HepG2 (cell line): Measurements from ENCODE around the gene CD300LF. TPM values are rescaled to one million over a fixed set of nuclear protein-coding genes. Genes with fewer than 3 reads are reported as not detected.

ENCODE experiments used
- ADNP ChIP-seq: sonication (generic); formaldehyde crosslinking; IDR thresholded peaks from 2 replicates; pipeline ENCODE4 v1.4.0; 2020; ENCODE audit warnings: missing genetic modification reagents
- ARID2 ChIP-seq: sonication (generic); formaldehyde crosslinking; IDR thresholded peaks from 2 replicates; pipeline ENCODE4 v1.8.1; 2022; ENCODE audit warnings: mild to moderate bottlenecking, missing genetic modification reagents, borderline replicate concordance
- ETV5 ChIP-seq: IDR thresholded peaks from 2 replicates; pipeline ENCODE4 v1.6.1; 2018; ENCODE audit warnings: missing biosample characterization, missing genetic modification reagents, inconsistent platforms, borderline replicate concordance
- FOSL2 ChIP-seq: sonication (generic); formaldehyde crosslinking; IDR thresholded peaks from 2 replicates; pipeline ENCODE4 v1.4.0; 2020; ENCODE audit warnings: missing genetic modification reagents
- HOXA3 ChIP-seq: sonication (generic); formaldehyde crosslinking; IDR thresholded peaks from 2 replicates; pipeline ENCODE4 v1.5.0; 2020; ENCODE audit warnings: missing genetic modification reagents
- MAFG ChIP-seq: sonication (generic); formaldehyde crosslinking; IDR thresholded peaks from 2 replicates; pipeline ENCODE4 v1.5.1; 2020; ENCODE audit warnings: mild to moderate bottlenecking, missing genetic modification reagents
- NFIC ChIP-seq: IDR thresholded peaks from 2 replicates; pipeline ENCODE4 v1.6.1; 2012; ENCODE audit warnings: mild to moderate bottlenecking, low read length, inconsistent platforms
- ZNF205 ChIP-seq: IDR thresholded peaks from 2 replicates; pipeline ENCODE4 v1.6.1; 2018; ENCODE audit warnings: missing biosample characterization, missing genetic modification reagents
- ZNF225 ChIP-seq: sonication (generic); formaldehyde crosslinking; IDR thresholded peaks from 2 replicates; pipeline ENCODE4 v1.4.0; 2020; ENCODE audit warnings: mild to moderate bottlenecking, missing genetic modification reagents
- ZNF234 ChIP-seq: sonication (generic); formaldehyde crosslinking; conservative IDR thresholded peaks from 2 replicates; pipeline ENCODE4 v1.5.1; 2020; ENCODE audit warnings: mild to moderate bottlenecking, missing genetic modification reagents
- ZNF530 ChIP-seq: sonication (generic); formaldehyde crosslinking; IDR thresholded peaks from 2 replicates; pipeline ENCODE4 v1.5.0; 2020; ENCODE audit warnings: low read depth, mild to moderate bottlenecking, missing genetic modification reagents
- ZNF567 ChIP-seq: sonication (generic); formaldehyde crosslinking; IDR thresholded peaks from 2 replicates; pipeline ENCODE4 v1.8.1; 2023; ENCODE audit warnings: mild to moderate bottlenecking, missing genetic modification reagents, borderline replicate concordance
- polyA plus RNA-seq, 8 experiments: library from polyadenylated mRNA; depleted of rRNA in 3 of 8; stranded (reverse) in 7 of 8; unstranded in 1 of 8; fragments of >200 nt; fragmentation: Illumina TruSeq in 4 of 8; extraction: Trizol in 4 of 8; gene quantifications; 2 replicates each; pipeline versions ENCODE4 v1.2.1 to v1.2.3, GENCODE V29; 2011 to 2016; ENCODE audit warnings: low read depth in 4 of 8, missing spikeins in 1 of 8, mixed read lengths in 1 of 8; ENCODE audit not compliant: insufficient read depth in 1 of 8
- total RNA-seq, 5 experiments: library from RNA; depleted of rRNA; stranded (reverse); fragments of >200 nt; fragmentation: Illumina TruSeq; extraction: Trizol; gene quantifications; 2 replicates each; pipeline ENCODE4 v1.2.3, GENCODE V29; 2016; ENCODE audit warnings: low read depth in 1 of 5
- TF ChIP-seq, protein P1 (sequence below): sonication (generic); formaldehyde crosslinking; IDR thresholded peaks from 2 replicates; pipeline ENCODE4 v1.4.0; 2020; ENCODE audit warnings: missing genetic modification reagents, borderline replicate concordance
- TF ChIP-seq, protein P2 (sequence below): conservative IDR thresholded peaks from 2 replicates; pipeline ENCODE4 v1.6.1; 2018; ENCODE audit warnings: missing genetic modification reagents
- TF ChIP-seq, protein P3 (sequence below): sonication (generic); formaldehyde crosslinking; IDR thresholded peaks from 2 replicates; pipeline ENCODE4 v1.4.0; 2020; ENCODE audit warnings: missing genetic modification reagents
- TF ChIP-seq, protein P4 (sequence below): sonication (generic); formaldehyde crosslinking; IDR thresholded peaks from 2 replicates; pipeline ENCODE4 v1.4.0; 2020; ENCODE audit warnings: low read depth, missing genetic modification reagents

CD300LF gene
- total and polyA plus RNA-seq, 2 of the 13 experiments (the other 11 are each of a cell fraction or from before 2014, with no cell fraction given), result not detected

DNA sequence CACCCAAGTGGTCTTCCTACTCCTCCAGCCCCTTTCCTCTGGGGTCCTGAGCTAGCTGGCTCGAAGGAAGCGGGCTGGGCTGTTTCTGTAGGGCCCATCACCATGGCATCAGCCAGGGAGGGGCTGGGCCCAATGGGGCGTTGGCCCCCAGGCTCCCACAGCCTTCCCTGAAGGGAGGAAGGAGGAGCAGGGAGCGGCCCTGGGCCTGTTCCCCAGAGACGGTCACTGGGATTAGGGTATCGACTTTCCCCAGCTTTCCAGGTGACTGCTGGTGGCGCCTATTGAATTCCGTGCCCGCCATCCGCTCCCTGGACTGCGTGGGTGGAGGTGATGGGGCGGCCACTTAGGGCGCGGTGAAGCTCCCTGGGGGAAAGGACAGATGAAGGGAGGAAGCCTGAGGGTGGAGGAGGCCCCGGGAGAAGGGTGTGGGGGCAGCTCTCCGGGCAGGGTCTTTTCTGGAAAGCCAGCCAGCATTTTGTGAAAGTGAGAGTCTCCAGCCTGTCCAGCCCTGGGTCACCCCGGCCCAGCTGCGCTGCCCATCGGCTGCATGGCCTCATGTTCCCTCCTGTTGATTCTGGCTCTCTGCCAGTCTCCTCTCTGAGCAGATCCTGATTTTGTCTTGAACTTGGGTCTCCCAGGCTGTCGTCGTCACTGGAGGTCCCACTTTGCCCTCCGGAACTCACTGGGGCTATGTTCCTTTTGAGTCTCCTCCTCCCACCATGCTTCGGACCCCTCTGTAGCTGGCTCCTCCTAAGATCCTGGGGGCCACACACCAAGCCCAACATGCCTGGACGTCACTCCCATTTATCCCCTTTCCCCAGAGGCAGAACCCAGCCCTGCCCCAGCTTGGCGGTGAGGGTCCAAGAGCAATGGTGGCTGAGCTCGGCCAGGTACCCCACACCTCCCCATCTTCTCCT is 45.5 kb upstream of the CD300LF start (continued):
- TF ChIP-seq, protein P1, sequence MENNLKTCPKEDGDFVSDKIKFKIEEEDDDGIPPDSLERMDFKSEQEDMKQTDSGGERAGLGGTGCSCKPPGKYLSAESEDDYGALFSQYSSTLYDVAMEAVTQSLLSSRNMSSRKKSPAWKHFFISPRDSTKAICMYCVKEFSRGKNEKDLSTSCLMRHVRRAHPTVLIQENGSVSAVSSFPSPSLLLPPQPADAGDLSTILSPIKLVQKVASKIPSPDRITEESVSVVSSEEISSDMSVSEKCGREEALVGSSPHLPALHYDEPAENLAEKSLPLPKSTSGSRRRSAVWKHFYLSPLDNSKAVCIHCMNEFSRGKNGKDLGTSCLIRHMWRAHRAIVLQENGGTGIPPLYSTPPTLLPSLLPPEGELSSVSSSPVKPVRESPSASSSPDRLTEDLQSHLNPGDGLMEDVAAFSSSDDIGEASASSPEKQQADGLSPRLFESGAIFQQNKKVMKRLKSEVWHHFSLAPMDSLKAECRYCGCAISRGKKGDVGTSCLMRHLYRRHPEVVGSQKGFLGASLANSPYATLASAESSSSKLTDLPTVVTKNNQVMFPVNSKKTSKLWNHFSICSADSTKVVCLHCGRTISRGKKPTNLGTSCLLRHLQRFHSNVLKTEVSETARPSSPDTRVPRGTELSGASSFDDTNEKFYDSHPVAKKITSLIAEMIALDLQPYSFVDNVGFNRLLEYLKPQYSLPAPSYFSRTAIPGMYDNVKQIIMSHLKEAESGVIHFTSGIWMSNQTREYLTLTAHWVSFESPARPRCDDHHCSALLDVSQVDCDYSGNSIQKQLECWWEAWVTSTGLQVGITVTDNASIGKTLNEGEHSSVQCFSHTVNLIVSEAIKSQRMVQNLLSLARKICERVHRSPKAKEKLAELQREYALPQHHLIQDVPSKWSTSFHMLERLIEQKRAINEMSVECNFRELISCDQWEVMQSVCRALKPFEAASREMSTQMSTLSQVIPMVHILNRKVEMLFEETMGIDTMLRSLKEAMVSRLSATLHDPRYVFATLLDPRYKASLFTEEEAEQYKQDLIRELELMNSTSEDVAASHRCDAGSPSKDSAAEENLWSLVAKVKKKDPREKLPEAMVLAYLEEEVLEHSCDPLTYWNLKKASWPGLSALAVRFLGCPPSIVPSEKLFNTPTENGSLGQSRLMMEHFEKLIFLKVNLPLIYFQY (CRISPR knock-in tag), result no peak
- TF ChIP-seq ZNF234 (no peak), ZNF205 (CRISPR knock-in tag) (no peak), ZNF225 (CRISPR knock-in tag) (no peak), ZNF567 (no peak), ETV5 (no peak), FOSL2 (CRISPR knock-in tag) (no peak), MAFG (CRISPR knock-in tag) (no peak), NFIC (peak; percentile 51; the same call in 1 of the 2 replicates), ARID2 (no peak), ZNF530 (CRISPR knock-in tag) (no peak), ADNP (no peak), HOXA3 (CRISPR knock-in tag) (peak; percentile 61; the same call in 1 of the 2 replicates)
- TF ChIP-seq, protein P2, sequence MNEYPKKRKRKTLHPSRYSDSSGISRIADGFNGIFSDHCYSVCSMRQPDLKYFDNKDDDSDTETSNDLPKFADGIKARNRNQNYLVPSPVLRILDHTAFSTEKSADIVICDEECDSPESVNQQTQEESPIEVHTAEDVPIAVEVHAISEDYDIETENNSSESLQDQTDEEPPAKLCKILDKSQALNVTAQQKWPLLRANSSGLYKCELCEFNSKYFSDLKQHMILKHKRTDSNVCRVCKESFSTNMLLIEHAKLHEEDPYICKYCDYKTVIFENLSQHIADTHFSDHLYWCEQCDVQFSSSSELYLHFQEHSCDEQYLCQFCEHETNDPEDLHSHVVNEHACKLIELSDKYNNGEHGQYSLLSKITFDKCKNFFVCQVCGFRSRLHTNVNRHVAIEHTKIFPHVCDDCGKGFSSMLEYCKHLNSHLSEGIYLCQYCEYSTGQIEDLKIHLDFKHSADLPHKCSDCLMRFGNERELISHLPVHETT (CRISPR knock-in tag), result no peak
- TF ChIP-seq, protein P3, sequence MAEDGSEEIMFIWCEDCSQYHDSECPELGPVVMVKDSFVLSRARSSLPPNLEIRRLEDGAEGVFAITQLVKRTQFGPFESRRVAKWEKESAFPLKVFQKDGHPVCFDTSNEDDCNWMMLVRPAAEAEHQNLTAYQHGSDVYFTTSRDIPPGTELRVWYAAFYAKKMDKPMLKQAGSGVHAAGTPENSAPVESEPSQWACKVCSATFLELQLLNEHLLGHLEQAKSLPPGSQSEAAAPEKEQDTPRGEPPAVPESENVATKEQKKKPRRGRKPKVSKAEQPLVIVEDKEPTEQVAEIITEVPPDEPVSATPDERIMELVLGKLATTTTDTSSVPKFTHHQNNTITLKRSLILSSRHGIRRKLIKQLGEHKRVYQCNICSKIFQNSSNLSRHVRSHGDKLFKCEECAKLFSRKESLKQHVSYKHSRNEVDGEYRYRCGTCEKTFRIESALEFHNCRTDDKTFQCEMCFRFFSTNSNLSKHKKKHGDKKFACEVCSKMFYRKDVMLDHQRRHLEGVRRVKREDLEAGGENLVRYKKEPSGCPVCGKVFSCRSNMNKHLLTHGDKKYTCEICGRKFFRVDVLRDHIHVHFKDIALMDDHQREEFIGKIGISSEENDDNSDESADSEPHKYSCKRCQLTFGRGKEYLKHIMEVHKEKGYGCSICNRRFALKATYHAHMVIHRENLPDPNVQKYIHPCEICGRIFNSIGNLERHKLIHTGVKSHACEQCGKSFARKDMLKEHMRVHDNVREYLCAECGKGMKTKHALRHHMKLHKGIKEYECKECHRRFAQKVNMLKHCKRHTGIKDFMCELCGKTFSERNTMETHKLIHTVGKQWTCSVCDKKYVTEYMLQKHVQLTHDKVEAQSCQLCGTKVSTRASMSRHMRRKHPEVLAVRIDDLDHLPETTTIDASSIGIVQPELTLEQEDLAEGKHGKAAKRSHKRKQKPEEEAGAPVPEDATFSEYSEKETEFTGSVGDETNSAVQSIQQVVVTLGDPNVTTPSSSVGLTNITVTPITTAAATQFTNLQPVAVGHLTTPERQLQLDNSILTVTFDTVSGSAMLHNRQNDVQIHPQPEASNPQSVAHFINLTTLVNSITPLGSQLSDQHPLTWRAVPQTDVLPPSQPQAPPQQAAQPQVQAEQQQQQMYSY (CRISPR knock-in tag), result no peak
- TF ChIP-seq, protein P4, sequence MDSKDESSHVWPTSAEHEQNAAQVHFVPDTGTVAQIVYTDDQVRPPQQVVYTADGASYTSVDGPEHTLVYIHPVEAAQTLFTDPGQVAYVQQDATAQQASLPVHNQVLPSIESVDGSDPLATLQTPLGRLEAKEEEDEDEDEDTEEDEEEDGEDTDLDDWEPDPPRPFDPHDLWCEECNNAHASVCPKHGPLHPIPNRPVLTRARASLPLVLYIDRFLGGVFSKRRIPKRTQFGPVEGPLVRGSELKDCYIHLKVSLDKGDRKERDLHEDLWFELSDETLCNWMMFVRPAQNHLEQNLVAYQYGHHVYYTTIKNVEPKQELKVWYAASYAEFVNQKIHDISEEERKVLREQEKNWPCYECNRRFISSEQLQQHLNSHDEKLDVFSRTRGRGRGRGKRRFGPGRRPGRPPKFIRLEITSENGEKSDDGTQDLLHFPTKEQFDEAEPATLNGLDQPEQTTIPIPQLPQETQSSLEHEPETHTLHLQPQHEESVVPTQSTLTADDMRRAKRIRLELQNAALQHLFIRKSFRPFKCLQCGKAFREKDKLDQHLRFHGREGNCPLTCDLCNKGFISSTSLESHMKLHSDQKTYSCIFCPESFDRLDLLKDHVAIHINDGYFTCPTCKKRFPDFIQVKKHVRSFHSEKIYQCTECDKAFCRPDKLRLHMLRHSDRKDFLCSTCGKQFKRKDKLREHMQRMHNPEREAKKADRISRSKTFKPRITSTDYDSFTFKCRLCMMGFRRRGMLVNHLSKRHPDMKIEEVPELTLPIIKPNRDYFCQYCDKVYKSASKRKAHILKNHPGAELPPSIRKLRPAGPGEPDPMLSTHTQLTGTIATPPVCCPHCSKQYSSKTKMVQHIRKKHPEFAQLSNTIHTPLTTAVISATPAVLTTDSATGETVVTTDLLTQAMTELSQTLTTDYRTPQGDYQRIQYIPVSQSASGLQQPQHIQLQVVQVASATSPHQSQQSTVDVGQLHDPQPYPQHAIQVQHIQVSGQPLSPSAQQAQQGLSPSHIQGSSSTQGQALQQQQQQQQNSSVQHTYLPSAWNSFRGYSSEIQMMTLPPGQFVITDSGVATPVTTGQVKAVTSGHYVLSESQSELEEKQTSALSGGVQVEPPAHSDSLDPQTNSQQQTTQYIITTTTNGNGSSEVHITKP (CRISPR knock-in tag), result no peak
